HepG2 (cell line): ENCODE results near the gene RAC3. TPM values are rescaled to one million over a fixed set of nuclear protein-coding genes. Genes with fewer than 3 reads are reported as not detected.

Source experiments
- ATAC-seq: fragments of 200-7000 bp; cut with Tn5 transposase; 3 replicates; pipeline ENCODE4 v1.9.1; 2020; ENCODE audit warnings: mild to moderate bottlenecking, moderate library complexity
- BruUV-seq: library from RNA; stranded (reverse); fragments of 400-500 nt; replicated peaks from 2 replicates; lab custom pipeline; 2021; lab: Mats Ljungman, UMichigan
- CTCF ChIA-PET: fragments of 300-600 bp; formaldehyde crosslinking; extraction: SDS; loops from one replicate; lab custom pipeline; 2021; ENCODE audit warnings: low total read pairs, inconsistent platforms, low intra/inter-chr PET ratio; lab: Yijun Ruan, JAX
- POLR2A ChIA-PET: fragments of 350-600 bp; sonication (Branson Sonifier 250); formaldehyde crosslinking; loops from one replicate; lab custom pipeline; 2020; ENCODE audit warnings: antibody characterized with exemption, inconsistent platforms; lab: Yijun Ruan, JAX
- DNase-seq: peaks from one replicate; pipeline ENCODE4 v3.0.0-alpha.2; 2015; ENCODE audit warnings: low spot score
- FAIRE-seq: peaks from 3 replicates; lab custom pipeline; 2011; peaks lifted over from hg19 to GRCh38; lab: Jason Lieb, UNC
- H2AFZ ChIP-seq: one replicate; pipeline ENCODE4 v1.6.1; 2011; ENCODE audit warnings: low read length, inconsistent platforms
- H3K27ac ChIP-seq: fragments of 300-600 bp; 3 replicates; pipeline ENCODE4 v1.8.0; 2011; ENCODE audit warnings: mixed run types, mild to moderate bottlenecking, mixed read lengths, low read length, inconsistent platforms; ENCODE audit not compliant: insufficient read depth; ENCODE audit errors: extremely low read length
- H3K27me3 ChIP-seq, 2 experiments: fragments of 200-600 bp in 1 of 2; 2 replicates in 1 of 2; 3 replicates in 1 of 2; pipeline versions ENCODE4 v1.6.0 to v1.8.0; 2011; ENCODE audit warnings: low read length in 2 of 2, mild to moderate bottlenecking in 2 of 2, moderate library complexity in 2 of 2, inconsistent platforms in 1 of 2; ENCODE audit not compliant: insufficient read depth in 2 of 2, control insufficient read depth in 1 of 2
- H3K36me3 ChIP-seq, 2 experiments: fragments of 200-600 bp in 1 of 2; replicated peaks in 1 of 2; 2 replicates in 1 of 2; 3 replicates in 1 of 2; pipeline versions ENCODE4 v1.5.1 to v1.8.0; 2011; ENCODE audit warnings: low read length in 2 of 2, inconsistent platforms in 1 of 2; ENCODE audit not compliant: insufficient read depth in 2 of 2, control insufficient read depth in 1 of 2
- H3K4me1 ChIP-seq: 2 replicates; pipeline ENCODE4 v1.5.1; 2012; ENCODE audit warnings: low read length, inconsistent platforms; ENCODE audit not compliant: insufficient read depth
- H3K4me2 ChIP-seq: 2 replicates; pipeline ENCODE4 v1.6.0; 2011; ENCODE audit warnings: low read depth, low read length, inconsistent platforms
- H3K4me3 ChIP-seq, 3 experiments: fragments of 200-600 bp in 1 of 3; sonication (generic), shearing (Covaris generic) in 1 of 3; replicated peaks in 1 of 3; 2 replicates each; pipeline ENCODE4 v1.5.1; 2011 to 2016; ENCODE audit warnings: low read length in 3 of 3, inconsistent platforms in 2 of 3, low read depth in 2 of 3, mild to moderate bottlenecking in 2 of 3, control low read depth in 1 of 3, mixed read lengths in 1 of 3; ENCODE audit not compliant: insufficient read depth in 1 of 3
- H3K79me2 ChIP-seq: one replicate; pipeline ENCODE4 v1.6.1; 2011; ENCODE audit warnings: low read length, inconsistent platforms; ENCODE audit not compliant: insufficient read depth
- H3K9ac ChIP-seq: 2 replicates; pipeline ENCODE4 v1.6.0; 2011; ENCODE audit warnings: mild to moderate bottlenecking, low read depth, low read length, inconsistent platforms; ENCODE audit not compliant: insufficient read depth
- H3K9me3 ChIP-seq: 2 replicates; pipeline ENCODE4 v1.5.1; 2012; ENCODE audit warnings: mild to moderate bottlenecking, low read length
- H4K20me1 ChIP-seq: 2 replicates; pipeline ENCODE4 v1.6.0; 2011; ENCODE audit warnings: inconsistent platforms, mild to moderate bottlenecking, low read length, moderate library complexity; ENCODE audit not compliant: insufficient read depth
- AGO1 ChIP-seq: fragments of 200-400 bp; formaldehyde crosslinking; IDR thresholded peaks from 2 replicates; pipeline ENCODE4 v1.6.1; 2017; ENCODE audit warnings: mild to moderate bottlenecking, low read depth, low read length, moderate library complexity; ENCODE audit not compliant: poor library complexity, severe bottlenecking
- ARID5B ChIP-seq: IDR thresholded peaks from 2 replicates; pipeline ENCODE4 v1.4.0; 2020; ENCODE audit warnings: mild to moderate bottlenecking, missing genetic modification reagents
- FOXO1 ChIP-seq: sonication (generic); formaldehyde crosslinking; IDR thresholded peaks from 2 replicates; pipeline ENCODE4 v1.4.0; 2020; ENCODE audit warnings: missing genetic modification reagents
- GFI1 ChIP-seq: sonication (generic); formaldehyde crosslinking; IDR thresholded peaks from 2 replicates; pipeline ENCODE4 v1.5.0; 2020; ENCODE audit warnings: missing genetic modification reagents, mild to moderate bottlenecking, borderline replicate concordance
- GLI4 ChIP-seq: sonication (generic); formaldehyde crosslinking; IDR thresholded peaks from 2 replicates; pipeline ENCODE4 v1.5.1; 2020; ENCODE audit warnings: missing genetic modification reagents, mild to moderate bottlenecking, moderate library complexity, borderline replicate concordance
- HMG20B ChIP-seq: conservative IDR thresholded peaks from 2 replicates; pipeline ENCODE4 v1.6.1; 2016; ENCODE audit warnings: missing genetic modification reagents, missing compliant biosample characterization
- NFKB2 ChIP-seq: sonication (generic); formaldehyde crosslinking; IDR thresholded peaks from 2 replicates; pipeline ENCODE4 v1.4.0; 2020; ENCODE audit warnings: missing genetic modification reagents, borderline replicate concordance
- RBFOX2 ChIP-seq: fragments of 200-400 bp; formaldehyde crosslinking; IDR thresholded peaks from 2 replicates; pipeline ENCODE4 v1.6.1; 2017; ENCODE audit warnings: low read depth, mild to moderate bottlenecking, low read length
- SP140L ChIP-seq: sonication (generic); formaldehyde crosslinking; IDR thresholded peaks from 2 replicates; pipeline ENCODE4 v1.4.0; 2020; ENCODE audit warnings: missing genetic modification reagents, borderline replicate concordance
- TAF15 ChIP-seq: fragments of 200-400 bp; formaldehyde crosslinking; IDR thresholded peaks from one replicate; pipeline ENCODE4 v1.6.1; 2018; ENCODE audit warnings: mild to moderate bottlenecking, low read depth, low read length; ENCODE audit not compliant: poor library complexity, severe bottlenecking
- ZNF547 ChIP-seq: sonication (generic); formaldehyde crosslinking; IDR thresholded peaks from 2 replicates; pipeline ENCODE4 v1.5.1; 2020; ENCODE audit warnings: mild to moderate bottlenecking, missing genetic modification reagents
- ZNF589 ChIP-seq: sonication (generic); formaldehyde crosslinking; conservative IDR thresholded peaks from 2 replicates; pipeline ENCODE4 v1.8.0; 2022; ENCODE audit warnings: mild to moderate bottlenecking, moderate library complexity, missing genetic modification reagents
- ZNF687 ChIP-seq: sonication (generic); formaldehyde crosslinking; IDR thresholded peaks from 2 replicates; pipeline ENCODE4 v1.5.1; 2020; ENCODE audit warnings: mild to moderate bottlenecking, missing genetic modification reagents, moderate library complexity
- ZNF781 ChIP-seq: sonication (generic); formaldehyde crosslinking; IDR thresholded peaks from 2 replicates; pipeline ENCODE4 v1.5.1; 2020; ENCODE audit warnings: borderline replicate concordance, mild to moderate bottlenecking, missing genetic modification reagents; ENCODE audit errors: not compliant biosample characterization
- WGBS: methylation state at CpG from one replicate; pipeline ENCODE4 v1.1.6; 2017; ENCODE audit warnings: low lambda C conversion rate; 5-methylcytosine and 5-hydroxymethylcytosine counted together
- in situ Hi-C: cut with HindIII; loops from 2 replicates; pipeline ENCODE4 v1.10.0; 2017; ENCODE audit warnings: low pct_unique_long_range_greater_than_20kb; ENCODE audit not compliant: extremely low pct_ligation_motif_present
- intact Hi-C: fragments of 100-400 bp; cut with micrococcal nuclease; formaldehyde crosslinking; loops from one replicate; pipeline ENCODE4 v1.10.0; 2022; ENCODE audit not compliant: unreplicated experiment
- polyA plus RNA-seq, 8 experiments: library from polyadenylated mRNA; depleted of rRNA in 3 of 8; stranded (reverse) in 7 of 8; unstranded in 1 of 8; fragments of >200 nt; fragmentation: Illumina TruSeq in 4 of 8; extraction: Trizol in 4 of 8; gene quantifications; 2 replicates each; pipeline versions ENCODE4 v1.2.1 to v1.2.3, GENCODE V29; 2011 to 2016; ENCODE audit warnings: low read depth in 4 of 8, missing spikeins in 1 of 8, mixed read lengths in 1 of 8; ENCODE audit not compliant: insufficient read depth in 1 of 8
- total RNA-seq, 5 experiments: library from RNA; depleted of rRNA; stranded (reverse); fragments of >200 nt; fragmentation: Illumina TruSeq; extraction: Trizol; gene quantifications; 2 replicates each; pipeline ENCODE4 v1.2.3, GENCODE V29; 2016; ENCODE audit warnings: low read depth in 1 of 5
- TF ChIP-seq, protein P1 (sequence below): sonication (generic); formaldehyde crosslinking; IDR thresholded peaks from 2 replicates; pipeline ENCODE4 v1.5.1; 2020; ENCODE audit warnings: mild to moderate bottlenecking, moderate library complexity, missing genetic modification reagents

The RAC3 gene
- total and polyA plus RNA-seq, 2 of the 13 experiments (the other 11 are each of a cell fraction or from before 2014, with no cell fraction given): 10.5 to 21.3 TPM

DNA sequence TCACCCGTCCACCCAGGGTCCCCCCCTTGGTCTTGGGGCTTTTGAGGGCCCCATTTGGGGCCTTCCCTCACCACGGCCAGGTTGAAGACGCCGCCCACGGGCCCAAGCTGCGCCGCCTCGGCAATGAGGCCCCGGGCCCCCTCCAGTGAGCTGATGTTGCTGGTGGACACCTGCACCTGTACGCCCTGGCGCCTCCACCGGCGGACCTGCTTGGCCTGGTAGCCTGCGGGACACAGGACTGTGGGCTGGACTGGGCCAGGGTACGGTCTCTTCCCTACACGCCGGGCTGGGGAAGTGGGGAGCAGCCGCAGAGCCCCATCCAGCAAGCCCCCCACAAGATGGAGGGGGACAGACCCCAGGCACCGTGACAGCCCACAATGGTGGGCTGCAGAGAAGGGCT lies 51.0 kb downstream of the RAC3 start:
- DNase-seq: no peak
- no TSS peak for BruUV-seq
- 99% methylated on average over 14 of the region's 19 CpGs for WGBS
- ChIA-PET POLR2A (no interaction called here), CTCF (no interaction called here)
- H3K36me3 ChIP-seq: peaks cover 76 to 89% of the 10 kb centered on the region in 2 experiments
- peaks cover 2% of the 10 kb centered on the region for H3K79me2 ChIP-seq
- no peaks in the 10 kb centered on the region for H3K27me3 ChIP-seq
- no peaks in the 10 kb centered on the region for H3K9me3 ChIP-seq
- no peak overlapping the region for H2AFZ ChIP-seq
- no peaks in the 10 kb centered on the region for H3K4me1 ChIP-seq
- FAIRE-seq: no peak
- in situ Hi-C loops (no loop called here), intact Hi-C loops (no loop called here)
- H3K4me2 ChIP-seq: no peak overlapping the region
- peaks cover 61% of the 10 kb centered on the region for H4K20me1 ChIP-seq
- ATAC-seq: no peak
- no peak overlapping the region for H3K9ac ChIP-seq
- no peak overlapping the region for H3K4me3 ChIP-seq
- H3K27ac ChIP-seq: no peak overlapping the region
- no peak for TF ChIP-seq FOXO1
- no peak for TF ChIP-seq GLI4 (CRISPR knock-in tag)
- peak; percentile 39 for TF ChIP-seq AGO1
- TF ChIP-seq NFKB2: 0 out of 2 replicates have a peak, but pooled peaks have one; percentile 21
- no peak for TF ChIP-seq GFI1 (CRISPR knock-in tag)
- TF ChIP-seq HMG20B (CRISPR knock-in tag): no peak
- no peak for TF ChIP-seq ZNF781 (CRISPR knock-in tag)
- TF ChIP-seq TAF15: peak; percentile 27
- no peak for TF ChIP-seq ZNF547 (CRISPR knock-in tag)
- TF ChIP-seq, protein P1, sequence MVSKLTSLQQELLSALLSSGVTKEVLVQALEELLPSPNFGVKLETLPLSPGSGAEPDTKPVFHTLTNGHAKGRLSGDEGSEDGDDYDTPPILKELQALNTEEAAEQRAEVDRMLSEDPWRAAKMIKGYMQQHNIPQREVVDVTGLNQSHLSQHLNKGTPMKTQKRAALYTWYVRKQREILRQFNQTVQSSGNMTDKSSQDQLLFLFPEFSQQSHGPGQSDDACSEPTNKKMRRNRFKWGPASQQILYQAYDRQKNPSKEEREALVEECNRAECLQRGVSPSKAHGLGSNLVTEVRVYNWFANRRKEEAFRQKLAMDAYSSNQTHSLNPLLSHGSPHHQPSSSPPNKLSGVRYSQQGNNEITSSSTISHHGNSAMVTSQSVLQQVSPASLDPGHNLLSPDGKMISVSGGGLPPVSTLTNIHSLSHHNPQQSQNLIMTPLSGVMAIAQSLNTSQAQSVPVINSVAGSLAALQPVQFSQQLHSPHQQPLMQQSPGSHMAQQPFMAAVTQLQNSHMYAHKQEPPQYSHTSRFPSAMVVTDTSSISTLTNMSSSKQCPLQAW (CRISPR knock-in tag): no peak
- TF ChIP-seq ZNF687 (CRISPR knock-in tag): no peak
- no peak for TF ChIP-seq SP140L
- no peak for TF ChIP-seq ARID5B (CRISPR knock-in tag)
- peak; percentile 81 for TF ChIP-seq RBFOX2
- TF ChIP-seq ZNF589: no peak
